C4-2B (cell line): Measurements from ENCODE around the gene OPN5.

Source experiments
- H3K27ac ChIP-seq: fragments of 450-650 bp; 2 replicates; pipeline ENCODE4 v1.5.1; 2017
- CTCF ChIP-seq: fragments of 450-650 bp; conservative IDR thresholded peaks from 2 replicates; pipeline ENCODE4 v1.5.1; 2017; ENCODE audit warnings: mild to moderate bottlenecking
- ZFX ChIP-seq: fragments of 450-650 bp; IDR thresholded peaks from 2 replicates; pipeline ENCODE4 v1.6.1; 2017

OPN5 gene

GRCh38 chr6:47769982-47770381, 11.8 kb upstream of the OPN5 start:
- H3K27ac ChIP-seq, result no peak overlapping the region
- TF ChIP-seq ZFX (no peak), CTCF (no peak)

- no peak for TF ChIP-seq CTCF
- TF ChIP-seq ZFX, result no peak
- no peak overlapping the region for H3K27ac ChIP-seq
Measured at GRCh38 chr6:47772359-47772758, 9.5 kb upstream of the OPN5 start.

GRCh38 chr6:47773005-47773404, 8.8 kb upstream of the OPN5 start:
- no peak overlapping the region for H3K27ac ChIP-seq
- TF ChIP-seq ZFX, result no peak
- no peak for TF ChIP-seq CTCF

GRCh38 chr6:47780510-47781356, 1.1 kb upstream of the OPN5 start:
- TF ChIP-seq CTCF (peak; percentile 87), ZFX (no peak)
- no peak overlapping the region for H3K27ac ChIP-seq

- TF ChIP-seq CTCF, result no peak
- TF ChIP-seq ZFX, result no peak
- no peak overlapping the region for H3K27ac ChIP-seq
Measured at GRCh38 chr6:47785182-47785581, 3.4 kb downstream of the OPN5 start.

GRCh38 chr6:47787620-47788497, 6.0 kb downstream of the OPN5 start:
- no peak overlapping the region for H3K27ac ChIP-seq
- TF ChIP-seq ZFX, result no peak
- TF ChIP-seq CTCF, result peak; percentile 94

GRCh38 chr6:47788498-47788884, 6.7 kb downstream of the OPN5 start:
- TF ChIP-seq CTCF (no peak), ZFX (no peak)
- no peak overlapping the region for H3K27ac ChIP-seq
